Stimulated activated effector memory CD8-positive, alpha-beta T cell treated with anti-CD3 and anti-CD28 coated beads, Interleukin-12 subunit alpha, Interleukin-12 subunit beta, amount 100 ng/mL, for 72 hours (primary cell): ENCODE measurements around the gene MAP4.
"Not testable (repeated sequence)": the region's sequence is repeated elsewhere in the genome, so short reads cannot be mapped to it uniquely, and the experiment has no call there.

Experiments
- ATAC-seq: fragments of 150-1000 bp; cut with Tn5 transposase; 2 replicates; pipeline ENCODE4 v1.10.0; 2021
- DNase-seq, 2 donors: peaks; one replicate each; pipeline ENCODE4 v3.0.0; 2021 to 2022; ENCODE audit warnings: low spot score in 2 of 2
- H3K27ac Mint-ChIP-seq: one replicate; pipeline ENCODE4 v1.8.0; 2022; ENCODE audit warnings: mild to moderate bottlenecking, mixed read lengths
- H3K36me3 Mint-ChIP-seq: one replicate; pipeline ENCODE4 v1.8.0; 2022; ENCODE audit warnings: mild to moderate bottlenecking, mixed read lengths
- H3K4me1 Mint-ChIP-seq: one replicate; pipeline ENCODE4 v1.8.0; 2022; ENCODE audit warnings: mixed read lengths
- H3K4me3 Mint-ChIP-seq: one replicate; pipeline ENCODE4 v1.8.0; 2022; ENCODE audit warnings: mild to moderate bottlenecking, mixed read lengths
- H3K9me3 Mint-ChIP-seq: one replicate; pipeline ENCODE4 v1.8.0; 2022; ENCODE audit warnings: mixed read lengths

The MAP4 gene

DNA sequence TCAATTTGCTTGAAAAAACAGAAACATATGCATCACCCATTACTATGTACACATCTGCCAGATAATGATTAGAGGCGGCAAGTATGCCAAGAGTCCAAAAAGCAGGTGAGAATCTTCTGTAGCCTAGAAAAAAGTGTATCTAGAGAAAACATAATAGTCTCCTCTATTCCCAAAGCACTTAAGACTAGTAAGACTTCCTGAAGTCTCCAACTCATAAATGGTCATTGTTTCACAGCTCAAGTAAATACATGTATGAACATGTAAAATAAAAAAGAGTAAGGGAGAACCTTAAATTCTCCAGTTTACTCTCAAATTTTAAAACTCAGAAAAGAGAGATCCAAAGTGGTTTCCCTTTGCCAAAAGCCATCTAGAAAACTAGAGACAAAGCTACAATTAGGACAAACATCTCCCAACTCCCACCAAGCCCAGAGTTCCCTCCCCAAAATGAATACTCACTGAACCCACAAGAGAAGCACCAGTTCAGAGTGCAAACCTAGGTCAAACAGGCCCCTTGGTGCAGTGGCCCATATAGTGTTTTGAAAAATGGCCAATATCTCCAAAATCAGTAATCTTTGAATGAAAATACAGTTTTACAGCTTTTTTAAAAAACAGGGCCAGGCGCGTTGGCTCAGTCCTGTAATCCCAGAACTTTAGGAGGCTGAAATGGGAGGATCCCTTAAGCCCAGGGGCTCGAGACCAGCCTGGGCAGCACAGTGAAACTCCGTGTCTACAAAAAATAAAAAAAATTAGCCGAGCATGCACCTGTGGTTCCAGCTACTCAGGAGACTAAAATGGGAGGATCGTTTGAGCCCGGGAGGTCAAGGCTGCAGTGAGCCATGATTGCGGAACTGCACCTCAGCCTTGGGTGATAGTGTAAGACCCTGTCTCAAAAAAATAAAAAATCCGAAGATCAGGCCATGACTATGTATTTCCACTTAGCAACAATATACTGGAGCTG, 11.0 kb upstream of the MAP4 start:
- no peak for DNase-seq
- H3K36me3 Mint-ChIP-seq = peaks cover 1% of the 10 kb centered on the region
- no peak for ATAC-seq
- H3K4me1 Mint-ChIP-seq = peaks cover 15% of the 10 kb centered on the region
- no peaks in the 10 kb centered on the region for H3K9me3 Mint-ChIP-seq
- no peak overlapping the region for H3K27ac Mint-ChIP-seq
- H3K4me3 Mint-ChIP-seq = no peak overlapping the region

- Mint-ChIP-seq H3K4me1 (peaks cover 20% of the 10 kb centered on the region), H3K9me3 (no peaks in the 10 kb centered on the region), H3K4me3 (no peak overlapping the region), H3K36me3 (peaks cover 6% of the 10 kb centered on the region), H3K27ac (no peak overlapping the region)
- ATAC-seq (no peak), DNase-seq (no peak)
Observed at GRCh38 chr3:48026098-48026497, 9.9 kb upstream of the MAP4 start.

DNA sequence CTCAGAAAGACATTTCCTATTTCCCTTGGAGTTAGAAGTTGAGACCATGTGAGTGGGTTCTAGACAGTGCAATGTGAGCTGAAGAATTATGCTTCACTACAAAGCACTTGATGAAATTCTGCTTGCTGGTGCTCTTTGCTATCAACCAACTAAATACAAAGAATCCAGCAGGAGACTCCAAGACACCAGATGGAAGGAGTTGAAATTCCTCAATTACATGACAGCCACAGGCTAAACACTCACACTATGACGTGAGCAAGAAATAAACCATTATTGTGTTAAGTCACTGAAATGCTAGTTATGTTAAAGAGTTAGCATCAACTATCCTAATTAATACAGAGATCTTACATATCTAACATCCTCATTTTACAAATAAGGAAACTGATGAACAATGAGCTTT, 8.2 kb upstream of the MAP4 start:
- no peak overlapping the region for H3K4me3 Mint-ChIP-seq
- ATAC-seq (no peak), DNase-seq (no peak)
- peaks cover 20% of the 10 kb centered on the region for H3K4me1 Mint-ChIP-seq
- H3K27ac Mint-ChIP-seq = no peak overlapping the region
- no peaks in the 10 kb centered on the region for H3K9me3 Mint-ChIP-seq
- H3K36me3 Mint-ChIP-seq = peaks cover 6% of the 10 kb centered on the region

GRCh38 chr3:48023377-48023776, 7.2 kb upstream of the MAP4 start:
- Mint-ChIP-seq H3K4me3 (no peak overlapping the region), H3K9me3 (no peaks in the 10 kb centered on the region), H3K27ac (no peak overlapping the region), H3K36me3 (peaks cover 6% of the 10 kb centered on the region), H3K4me1 (peaks cover 20% of the 10 kb centered on the region)
- DNase-seq = no peak
- no peak for ATAC-seq

GRCh38 chr3:48022178-48022577, 6.0 kb upstream of the MAP4 start:
- no peaks in the 10 kb centered on the region for H3K9me3 Mint-ChIP-seq
- H3K4me1 Mint-ChIP-seq = peaks cover 19% of the 10 kb centered on the region
- H3K36me3 Mint-ChIP-seq = peaks cover 6% of the 10 kb centered on the region
- H3K4me3 Mint-ChIP-seq = no peak overlapping the region
- no peak overlapping the region for H3K27ac Mint-ChIP-seq
- no peak for ATAC-seq
- no peak for DNase-seq

DNA sequence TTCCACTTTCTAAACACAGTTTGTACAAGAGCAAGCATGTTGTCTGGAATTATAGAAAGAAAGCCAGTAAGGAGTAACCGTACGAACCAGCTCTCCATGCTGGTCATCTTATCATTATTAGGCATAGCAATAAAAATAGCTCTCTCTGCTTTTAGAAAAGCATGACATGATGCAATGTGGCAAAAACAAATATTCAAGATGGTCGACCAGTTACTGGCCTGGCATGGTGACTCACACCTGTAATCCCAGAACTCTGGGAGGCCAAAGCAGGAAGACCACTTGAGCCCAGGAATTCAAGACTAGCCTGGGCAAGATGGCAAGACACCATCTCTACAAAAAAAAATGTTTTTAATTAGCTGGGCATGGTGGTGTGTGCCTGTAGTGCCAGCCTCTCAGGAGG, 2.6 kb upstream of the MAP4 start:
- ATAC-seq (no peak), DNase-seq (no peak)
- Mint-ChIP-seq H3K27ac (no peak overlapping the region), H3K36me3 (peaks cover 6% of the 10 kb centered on the region), H3K9me3 (no peaks in the 10 kb centered on the region), H3K4me3 (no peak overlapping the region), H3K4me1 (peaks cover 37% of the 10 kb centered on the region)

DNA sequence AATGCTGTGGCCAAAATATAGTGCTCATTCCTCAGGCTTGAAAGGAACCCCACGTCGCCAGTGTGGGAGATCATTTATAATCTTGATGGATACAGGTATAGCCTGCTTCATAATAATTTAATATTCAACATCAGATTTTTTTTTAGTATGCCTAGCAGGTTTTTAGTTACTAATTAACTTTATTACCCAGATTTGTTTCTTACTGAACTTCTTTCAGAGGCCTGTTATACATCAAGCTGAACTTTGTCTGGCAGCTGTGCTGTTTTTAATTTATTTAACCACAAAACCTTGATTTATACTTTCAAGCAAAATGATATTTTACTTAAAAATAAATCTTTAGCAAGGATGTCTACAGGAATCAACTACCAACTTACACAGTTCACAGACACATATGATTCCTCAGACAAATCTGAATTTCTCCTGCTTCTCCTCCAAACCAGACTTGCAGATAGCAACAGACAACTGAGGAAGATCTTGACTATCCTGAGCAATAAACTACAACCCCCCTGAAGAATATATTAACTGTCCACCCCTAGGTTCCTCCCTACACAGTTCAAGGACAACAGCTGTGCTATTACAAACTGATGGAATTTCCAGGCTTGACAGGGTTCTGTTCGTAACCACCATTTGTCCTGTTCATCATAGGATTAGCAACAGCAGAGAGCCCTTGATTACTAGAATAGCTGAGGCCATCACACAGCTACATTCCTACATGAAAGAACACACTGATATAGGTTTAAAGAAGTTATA, 610 bp downstream of the MAP4 start:
- H3K4me1 Mint-ChIP-seq = peaks cover 41% of the 10 kb centered on the region
- H3K4me3 Mint-ChIP-seq = no peak overlapping the region
- H3K36me3 Mint-ChIP-seq = no peaks in the 10 kb centered on the region
- no peak for DNase-seq
- no peaks in the 10 kb centered on the region for H3K9me3 Mint-ChIP-seq
- peak overlapping the region; percentile 84 for H3K27ac Mint-ChIP-seq
- ATAC-seq = no peak

GRCh38 chr3:48014358-48014757, 1.9 kb downstream of the MAP4 start:
- Mint-ChIP-seq H3K9me3 (no peaks in the 10 kb centered on the region), H3K36me3 (no peaks in the 10 kb centered on the region), H3K4me3 (no peak overlapping the region), H3K27ac (peak overlapping the region; percentile 29), H3K4me1 (peaks cover 41% of the 10 kb centered on the region)
- DNase-seq = no peak
- ATAC-seq = no peak

DNA sequence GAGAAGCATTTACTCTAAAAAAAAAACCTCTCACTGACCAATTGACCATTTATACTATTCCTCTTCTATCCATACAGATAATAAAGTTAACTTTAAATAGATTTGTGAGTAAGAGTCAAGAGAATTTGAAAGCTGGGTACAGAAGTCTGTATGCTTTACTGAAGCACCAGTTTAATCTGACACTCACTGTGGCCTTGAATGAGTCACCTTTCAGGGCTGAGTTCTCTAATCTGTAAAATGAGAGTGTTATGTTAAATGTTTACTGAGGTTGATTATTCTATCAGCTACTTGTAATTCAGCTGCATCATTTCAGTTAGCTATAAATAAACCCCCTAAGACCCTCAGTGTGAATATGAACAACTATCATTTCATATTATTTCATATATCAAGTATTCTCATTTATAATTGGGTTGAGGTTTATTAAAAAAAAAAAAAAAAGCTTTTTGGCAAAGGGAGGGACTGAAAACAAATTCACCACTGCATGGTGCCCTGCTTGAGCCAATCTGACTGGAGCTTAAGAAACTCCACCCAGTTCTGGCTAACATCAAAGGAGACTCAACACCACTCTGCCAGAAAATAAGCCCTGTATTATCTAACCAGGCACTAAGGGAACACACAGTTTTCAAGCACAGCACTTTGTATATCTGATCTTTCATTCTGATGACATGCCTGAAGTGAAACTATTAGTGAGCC, 2.8 kb downstream of the MAP4 start:
- peaks cover 42% of the 10 kb centered on the region for H3K4me1 Mint-ChIP-seq

GRCh38 chr3:48012659-48013058, 3.6 kb downstream of the MAP4 start:
- ATAC-seq = no peak
- peaks cover 46% of the 10 kb centered on the region for H3K4me1 Mint-ChIP-seq
- H3K27ac Mint-ChIP-seq = no peak overlapping the region

More for the DNA sequence above, 2.8 kb downstream of the MAP4 start:
- H3K36me3 Mint-ChIP-seq = no peaks in the 10 kb centered on the region
- H3K27ac Mint-ChIP-seq = peak overlapping the region; percentile 29
- H3K9me3 Mint-ChIP-seq = no peaks in the 10 kb centered on the region
- ATAC-seq = peak; percentile 88
- no peak for DNase-seq
- H3K4me3 Mint-ChIP-seq = no peak overlapping the region

DNA sequence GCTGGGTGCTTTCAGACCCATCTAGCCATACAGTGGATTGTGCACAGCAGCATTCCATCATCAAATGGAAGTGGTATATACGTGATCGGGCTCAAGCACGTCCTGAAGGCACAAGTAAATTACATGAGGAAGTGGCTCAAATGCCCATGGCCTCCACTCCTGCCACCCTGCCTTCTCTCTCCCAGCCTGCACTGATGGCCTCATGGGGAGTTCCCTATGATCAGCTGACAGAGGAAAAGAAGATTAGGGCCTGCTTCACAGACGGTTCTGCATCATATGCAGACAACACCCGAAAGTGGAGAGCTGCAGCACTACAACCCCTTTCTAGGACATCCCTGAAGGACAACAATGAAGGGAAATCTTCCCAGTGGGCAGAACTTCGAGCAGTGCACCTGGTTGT, 8.2 kb downstream of the MAP4 start:
- H3K4me3 Mint-ChIP-seq, DNase-seq, H3K36me3 Mint-ChIP-seq, H3K9me3 Mint-ChIP-seq, H3K27ac Mint-ChIP-seq, ATAC-seq: not testable (repeated sequence)
- peaks cover 13% of the 10 kb centered on the region for H3K4me1 Mint-ChIP-seq

More at GRCh38 chr3:48012659-48013058, 3.6 kb downstream of the MAP4 start:
- Mint-ChIP-seq H3K4me3 (no peak overlapping the region), H3K9me3 (no peaks in the 10 kb centered on the region), H3K36me3 (no peaks in the 10 kb centered on the region)
- no peak for DNase-seq

DNA sequence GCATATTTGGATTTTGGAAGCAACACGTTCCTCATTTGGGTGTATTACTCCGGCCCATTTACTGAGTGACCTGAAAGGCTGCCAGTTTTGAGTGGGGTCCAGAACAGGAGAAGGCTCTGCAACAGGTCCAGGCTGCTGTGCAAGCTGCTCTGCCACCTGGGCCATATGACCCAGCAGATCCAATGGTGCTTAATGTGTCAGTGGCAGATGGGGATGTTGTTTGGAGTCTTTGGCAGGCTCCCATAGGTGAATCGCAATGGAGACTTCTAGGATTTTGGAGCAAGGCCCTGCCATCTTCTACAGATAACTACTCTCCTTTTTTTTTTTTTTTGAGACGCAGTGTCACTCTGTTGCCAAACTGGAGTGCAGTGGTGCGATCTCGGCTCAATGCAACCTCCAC, 8.9 kb downstream of the MAP4 start:
- peaks cover 12% of the 10 kb centered on the region for H3K4me1 Mint-ChIP-seq
- not testable (repeated sequence) for H3K9me3 Mint-ChIP-seq, H3K27ac Mint-ChIP-seq, ATAC-seq, DNase-seq, H3K4me3 Mint-ChIP-seq, H3K36me3 Mint-ChIP-seq

DNA sequence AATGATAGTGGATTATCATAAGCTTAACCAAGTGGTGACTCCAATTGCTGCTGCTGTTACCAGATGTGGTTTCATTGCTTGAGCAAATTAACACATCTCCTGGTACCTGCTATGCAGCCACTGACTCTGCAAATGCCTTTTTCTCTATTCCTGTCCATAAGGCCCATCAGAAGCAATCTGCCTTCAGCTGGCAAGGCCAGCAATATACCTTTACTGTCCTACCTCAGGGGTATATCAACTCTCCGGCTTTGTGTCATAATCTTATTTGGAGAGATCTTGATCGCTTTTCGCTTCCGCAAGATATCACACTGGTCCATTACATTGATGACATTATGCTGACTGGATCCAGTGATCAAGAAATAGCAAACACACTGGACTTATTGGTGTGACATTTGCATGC, 9.4 kb downstream of the MAP4 start:
- not testable (repeated sequence) for ATAC-seq, H3K36me3 Mint-ChIP-seq, DNase-seq, H3K4me1 Mint-ChIP-seq, H3K27ac Mint-ChIP-seq, H3K9me3 Mint-ChIP-seq, H3K4me3 Mint-ChIP-seq

- Mint-ChIP-seq H3K4me1 (peaks cover 6% of the 10 kb centered on the region), H3K27ac (peak overlapping the region; percentile 52), H3K9me3 (no peaks in the 10 kb centered on the region), H3K36me3 (peaks cover 3% of the 10 kb centered on the region), H3K4me3 (no peak overlapping the region)
- ATAC-seq (no peak), DNase-seq (no peak)
Observed at GRCh38 chr3:48004694-48005093, 11.5 kb downstream of the MAP4 start.

- DNase-seq (no peak), ATAC-seq (no peak)
- Mint-ChIP-seq H3K4me3 (no peak overlapping the region), H3K9me3 (no peaks in the 10 kb centered on the region), H3K4me1 (no peaks in the 10 kb centered on the region), H3K27ac (no peak overlapping the region), H3K36me3 (peaks cover 10% of the 10 kb centered on the region)
Observed at GRCh38 chr3:48002787-48003186, 13.4 kb downstream of the MAP4 start.
